HEK293 (cell line): ENCODE measurements around the gene TCF7L2.

Experiments
- CTCF ChIA-PET: fragments of 350-600 bp; formaldehyde crosslinking; extraction: SDS; loops from one replicate; lab custom pipeline; 2021; ENCODE audit warnings: antibody characterized with exemption; lab: Yijun Ruan, JAX
- POLR2A ChIA-PET: fragments of 300-600 bp; formaldehyde crosslinking; extraction: SDS; loops from one replicate; lab custom pipeline; 2020; ENCODE audit warnings: antibody characterized with exemption, inconsistent platforms; lab: Yijun Ruan, JAX
- H3K27ac ChIP-seq: fragments of 200-500 bp; sonication (Bioruptor generic); 2 replicates; pipeline ENCODE4 v1.5.1; 2014; ENCODE audit warnings: low read depth, low read length, control low read depth, inconsistent platforms; ENCODE audit errors: extremely low read depth
- H3K36me3 ChIP-seq, 2 experiments: fragments of 200-500 bp in 1 of 2; sonication (Bioruptor generic) in 1 of 2; 1 replicate in 1 of 2; 2 replicates in 1 of 2; pipeline ENCODE4 v1.5.1; 2014 to 2017; ENCODE audit warnings: inconsistent platforms in 2 of 2, low read length in 2 of 2; ENCODE audit not compliant: control insufficient read depth in 2 of 2, insufficient read depth in 1 of 2
- H3K4me1 ChIP-seq: fragments of 200-500 bp; sonication (Bioruptor generic); 2 replicates; pipeline ENCODE4 v1.5.1; 2014; ENCODE audit warnings: mild to moderate bottlenecking, low read length, inconsistent platforms; ENCODE audit not compliant: control insufficient read depth, insufficient read depth
- H3K4me3 ChIP-seq: 2 replicates; pipeline ENCODE4 v1.5.1; 2011; ENCODE audit warnings: low read depth, mild to moderate bottlenecking, control low read depth, low read length, moderate library complexity
- H3K9me3 ChIP-seq: fragments of 200-500 bp; sonication (Bioruptor generic); 2 replicates; pipeline ENCODE4 v1.5.1; 2014; ENCODE audit warnings: low read depth, low read length, inconsistent platforms; ENCODE audit not compliant: control insufficient read depth, insufficient read depth
- GFI1B ChIP-seq: fragments of 450-650 bp; formaldehyde crosslinking; IDR thresholded peaks from 2 replicates; pipeline ENCODE4 v1.5.1; 2016; ENCODE audit warnings: missing biosample characterization, missing genetic modification characterization
- GLIS1 ChIP-seq: fragments of 450-650 bp; formaldehyde crosslinking; IDR thresholded peaks from 2 replicates; pipeline ENCODE4 v1.5.1; 2016; ENCODE audit warnings: missing biosample characterization, missing genetic modification characterization
- IKZF3 ChIP-seq: fragments of 450-650 bp; IDR thresholded peaks from 2 replicates; pipeline ENCODE4 v1.5.0; 2018; ENCODE audit warnings: missing biosample characterization, mild to moderate bottlenecking, missing genetic modification characterization, moderate library complexity
- KLF16 ChIP-seq: fragments of 450-650 bp; formaldehyde crosslinking; IDR thresholded peaks from 2 replicates; pipeline ENCODE4 v1.5.1; 2017; ENCODE audit warnings: missing biosample characterization, missing genetic modification characterization
- SALL2 ChIP-seq: fragments of 450-650 bp; formaldehyde crosslinking; IDR thresholded peaks from 2 replicates; pipeline ENCODE4 v1.5.0; 2017; ENCODE audit warnings: missing biosample characterization, mild to moderate bottlenecking, missing genetic modification characterization, borderline replicate concordance
- SCRT1 ChIP-seq: fragments of 450-650 bp; formaldehyde crosslinking; IDR thresholded peaks from 2 replicates; pipeline ENCODE4 v1.5.1; 2016; ENCODE audit warnings: missing biosample characterization, missing genetic modification characterization, borderline replicate concordance
- YY1 ChIP-seq: fragments of 450-650 bp; formaldehyde crosslinking; IDR thresholded peaks from 2 replicates; pipeline ENCODE4 v1.5.1; 2018; ENCODE audit warnings: missing biosample characterization, missing genetic modification characterization
- ZBTB17 ChIP-seq: fragments of 450-650 bp; formaldehyde crosslinking; IDR thresholded peaks from 2 replicates; pipeline ENCODE4 v1.5.1; 2016; ENCODE audit warnings: missing biosample characterization, missing genetic modification characterization
- ZBTB21 ChIP-seq: fragments of 450-650 bp; formaldehyde crosslinking; IDR thresholded peaks from 2 replicates; pipeline ENCODE4 v1.5.1; 2017; ENCODE audit warnings: missing biosample characterization, missing genetic modification characterization
- ZBTB48 ChIP-seq: fragments of 450-650 bp; formaldehyde crosslinking; IDR thresholded peaks from 2 replicates; pipeline ENCODE4 v1.5.1; 2016; ENCODE audit warnings: missing biosample characterization, missing genetic modification characterization
- ZNF169 ChIP-seq: fragments of 450-650 bp; formaldehyde crosslinking; IDR thresholded peaks from 2 replicates; pipeline ENCODE4 v1.5.1; 2016; ENCODE audit warnings: missing biosample characterization, missing genetic modification characterization
- ZNF2 ChIP-seq: fragments of 450-650 bp; formaldehyde crosslinking; IDR thresholded peaks from 2 replicates; pipeline ENCODE4 v1.5.1; 2016; ENCODE audit warnings: missing biosample characterization, missing genetic modification characterization
- ZNF248 ChIP-seq: fragments of 450-650 bp; formaldehyde crosslinking; IDR thresholded peaks from 2 replicates; pipeline ENCODE4 v1.5.1; 2017; ENCODE audit warnings: missing biosample characterization, missing genetic modification characterization
- ZNF341 ChIP-seq: fragments of 450-650 bp; formaldehyde crosslinking; IDR thresholded peaks from 2 replicates; pipeline ENCODE4; 2016; ENCODE audit warnings: low read depth, missing biosample characterization, missing genetic modification characterization
- ZNF561 ChIP-seq: fragments of 450-650 bp; IDR thresholded peaks from 2 replicates; pipeline ENCODE4 v1.5.1; 2018; ENCODE audit warnings: missing biosample characterization, missing genetic modification characterization, borderline replicate concordance
- ZNF629 ChIP-seq: fragments of 450-650 bp; formaldehyde crosslinking; IDR thresholded peaks from 2 replicates; pipeline ENCODE4 v1.5.1; 2017; ENCODE audit warnings: missing biosample characterization, missing genetic modification characterization
- ZNF701 ChIP-seq: fragments of 450-650 bp; formaldehyde crosslinking; IDR thresholded peaks from 2 replicates; pipeline ENCODE4 v1.5.1; 2016; ENCODE audit warnings: missing biosample characterization, missing genetic modification characterization
- ZXDB ChIP-seq: fragments of 450-650 bp; formaldehyde crosslinking; IDR thresholded peaks from 2 replicates; pipeline ENCODE4 v1.5.1; 2016; ENCODE audit warnings: missing biosample characterization, missing genetic modification characterization
- TF ChIP-seq, protein P1 (sequence below): fragments of 450-650 bp; formaldehyde crosslinking; IDR thresholded peaks from 2 replicates; pipeline ENCODE4 v1.5.1; 2016; ENCODE audit warnings: missing biosample characterization, missing genetic modification characterization
- TF ChIP-seq, protein P2 (sequence below): fragments of 450-650 bp; formaldehyde crosslinking; IDR thresholded peaks from 2 replicates; pipeline ENCODE4 v1.5.1; 2016; ENCODE audit warnings: missing biosample characterization, missing genetic modification characterization
- TF ChIP-seq, protein P3 (sequence below): fragments of 450-650 bp; formaldehyde crosslinking; IDR thresholded peaks from 2 replicates; pipeline ENCODE4 v1.5.1; 2016; ENCODE audit warnings: missing biosample characterization, missing genetic modification characterization
- TF ChIP-seq, protein P4 (sequence below): fragments of 450-650 bp; formaldehyde crosslinking; IDR thresholded peaks from 2 replicates; pipeline ENCODE4 v1.5.1; 2016; ENCODE audit warnings: missing biosample characterization, missing genetic modification characterization

Gene TCF7L2

DNA sequence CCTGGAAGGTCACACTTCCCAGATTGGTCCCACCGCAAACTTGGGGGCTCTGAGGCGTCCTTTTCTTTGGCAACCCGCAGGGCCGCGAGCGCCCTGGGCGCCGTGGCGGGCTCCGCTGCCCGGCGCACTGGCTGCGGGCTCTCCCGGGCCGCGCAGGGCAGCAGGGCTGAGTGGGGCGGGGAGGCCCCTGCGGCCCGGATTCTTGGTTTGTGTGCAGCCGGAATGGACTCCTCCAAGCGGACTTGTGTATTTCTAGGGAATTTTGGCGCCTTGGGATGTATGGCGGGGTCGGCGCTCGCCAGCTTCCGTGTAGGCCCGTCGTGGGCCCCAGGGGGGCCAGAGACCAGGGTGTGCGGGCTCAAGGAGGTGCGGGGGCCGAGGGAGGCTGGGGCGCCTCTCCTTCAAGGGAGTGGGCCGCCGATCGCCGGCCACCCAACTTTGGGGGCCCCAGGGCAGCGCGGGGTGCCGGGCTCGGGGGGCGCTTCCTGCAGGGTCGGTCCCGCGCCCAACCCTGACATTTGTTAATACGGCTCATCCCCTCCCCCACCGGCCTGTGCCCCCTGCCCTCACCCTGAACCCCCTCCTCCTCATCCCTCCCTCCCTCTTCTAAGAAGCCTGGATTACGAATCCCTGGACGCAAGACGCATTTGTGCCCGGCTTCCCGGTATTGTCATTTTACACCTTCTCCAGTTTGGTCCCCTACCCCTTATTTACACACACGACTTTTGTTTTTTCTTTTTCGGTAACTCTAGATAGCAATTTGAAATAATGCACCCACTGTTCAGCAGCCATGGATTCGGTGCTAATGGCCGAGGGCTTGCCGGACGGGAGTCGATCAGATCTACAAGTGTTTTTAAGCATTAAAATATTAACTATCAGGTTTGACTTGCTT lies 2.5 kb downstream of the TCF7L2 start (continued):
- TF ChIP-seq, protein P1, sequence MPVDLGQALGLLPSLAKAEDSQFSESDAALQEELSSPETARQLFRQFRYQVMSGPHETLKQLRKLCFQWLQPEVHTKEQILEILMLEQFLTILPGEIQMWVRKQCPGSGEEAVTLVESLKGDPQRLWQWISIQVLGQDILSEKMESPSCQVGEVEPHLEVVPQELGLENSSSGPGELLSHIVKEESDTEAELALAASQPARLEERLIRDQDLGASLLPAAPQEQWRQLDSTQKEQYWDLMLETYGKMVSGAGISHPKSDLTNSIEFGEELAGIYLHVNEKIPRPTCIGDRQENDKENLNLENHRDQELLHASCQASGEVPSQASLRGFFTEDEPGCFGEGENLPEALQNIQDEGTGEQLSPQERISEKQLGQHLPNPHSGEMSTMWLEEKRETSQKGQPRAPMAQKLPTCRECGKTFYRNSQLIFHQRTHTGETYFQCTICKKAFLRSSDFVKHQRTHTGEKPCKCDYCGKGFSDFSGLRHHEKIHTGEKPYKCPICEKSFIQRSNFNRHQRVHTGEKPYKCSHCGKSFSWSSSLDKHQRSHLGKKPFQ (tag by site-specific recombination), result no peak
- TF ChIP-seq GLIS1 (tag by site-specific recombination), result no peak; the same call in 1 of the 2 replicates
- no peak for TF ChIP-seq ZBTB21
- TF ChIP-seq, protein P2, sequence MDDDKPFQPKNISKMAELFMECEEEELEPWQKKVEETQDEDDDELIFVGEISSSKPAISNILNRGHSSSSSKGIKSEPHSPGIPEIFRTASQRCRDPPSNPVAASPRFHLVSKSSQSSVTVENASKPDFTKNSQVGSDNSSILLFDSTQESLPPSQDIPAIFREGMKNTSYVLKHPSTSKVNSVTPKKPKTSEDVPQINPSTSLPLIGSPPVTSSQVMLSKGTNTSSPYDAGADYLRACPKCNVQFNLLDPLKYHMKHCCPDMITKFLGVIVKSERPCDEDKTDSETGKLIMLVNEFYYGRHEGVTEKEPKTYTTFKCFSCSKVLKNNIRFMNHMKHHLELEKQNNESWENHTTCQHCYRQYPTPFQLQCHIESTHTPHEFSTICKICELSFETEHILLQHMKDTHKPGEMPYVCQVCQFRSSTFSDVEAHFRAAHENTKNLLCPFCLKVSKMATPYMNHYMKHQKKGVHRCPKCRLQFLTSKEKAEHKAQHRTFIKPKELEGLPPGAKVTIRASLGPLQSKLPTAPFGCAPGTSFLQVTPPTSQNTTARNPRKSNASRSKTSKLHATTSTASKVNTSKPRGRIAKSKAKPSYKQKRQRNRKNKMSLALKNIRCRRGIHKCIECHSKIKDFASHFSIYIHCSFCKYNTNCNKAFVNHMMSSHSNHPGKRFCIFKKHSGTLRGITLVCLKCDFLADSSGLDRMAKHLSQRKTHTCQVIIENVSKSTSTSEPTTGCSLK (tag by site-specific recombination), result no peak
- peak; percentile 19; the same call in 1 of the 2 replicates for TF ChIP-seq ZBTB48
- TF ChIP-seq, protein P3, sequence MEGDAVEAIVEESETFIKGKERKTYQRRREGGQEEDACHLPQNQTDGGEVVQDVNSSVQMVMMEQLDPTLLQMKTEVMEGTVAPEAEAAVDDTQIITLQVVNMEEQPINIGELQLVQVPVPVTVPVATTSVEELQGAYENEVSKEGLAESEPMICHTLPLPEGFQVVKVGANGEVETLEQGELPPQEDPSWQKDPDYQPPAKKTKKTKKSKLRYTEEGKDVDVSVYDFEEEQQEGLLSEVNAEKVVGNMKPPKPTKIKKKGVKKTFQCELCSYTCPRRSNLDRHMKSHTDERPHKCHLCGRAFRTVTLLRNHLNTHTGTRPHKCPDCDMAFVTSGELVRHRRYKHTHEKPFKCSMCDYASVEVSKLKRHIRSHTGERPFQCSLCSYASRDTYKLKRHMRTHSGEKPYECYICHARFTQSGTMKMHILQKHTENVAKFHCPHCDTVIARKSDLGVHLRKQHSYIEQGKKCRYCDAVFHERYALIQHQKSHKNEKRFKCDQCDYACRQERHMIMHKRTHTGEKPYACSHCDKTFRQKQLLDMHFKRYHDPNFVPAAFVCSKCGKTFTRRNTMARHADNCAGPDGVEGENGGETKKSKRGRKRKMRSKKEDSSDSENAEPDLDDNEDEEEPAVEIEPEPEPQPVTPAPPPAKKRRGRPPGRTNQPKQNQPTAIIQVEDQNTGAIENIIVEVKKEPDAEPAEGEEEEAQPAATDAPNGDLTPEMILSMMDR, result 0 out of 2 replicates have a peak, but pooled peaks have one; percentile 16
- no peak for TF ChIP-seq ZNF248 (tag by site-specific recombination)
- TF ChIP-seq, protein P4, sequence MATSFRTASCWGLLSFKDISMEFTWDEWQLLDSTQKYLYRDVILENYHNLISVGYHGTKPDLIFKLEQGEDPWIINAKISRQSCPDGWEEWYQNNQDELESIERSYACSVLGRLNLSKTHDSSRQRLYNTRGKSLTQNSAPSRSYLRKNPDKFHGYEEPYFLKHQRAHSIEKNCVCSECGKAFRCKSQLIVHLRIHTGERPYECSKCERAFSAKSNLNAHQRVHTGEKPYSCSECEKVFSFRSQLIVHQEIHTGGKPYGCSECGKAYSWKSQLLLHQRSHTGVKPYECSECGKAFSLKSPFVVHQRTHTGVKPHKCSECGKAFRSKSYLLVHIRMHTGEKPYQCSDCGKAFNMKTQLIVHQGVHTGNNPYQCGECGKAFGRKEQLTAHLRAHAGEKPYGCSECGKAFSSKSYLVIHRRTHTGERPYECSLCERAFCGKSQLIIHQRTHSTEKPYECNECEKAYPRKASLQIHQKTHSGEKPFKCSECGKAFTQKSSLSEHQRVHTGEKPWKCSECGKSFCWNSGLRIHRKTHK (tag by site-specific recombination), result no peak

DNA sequence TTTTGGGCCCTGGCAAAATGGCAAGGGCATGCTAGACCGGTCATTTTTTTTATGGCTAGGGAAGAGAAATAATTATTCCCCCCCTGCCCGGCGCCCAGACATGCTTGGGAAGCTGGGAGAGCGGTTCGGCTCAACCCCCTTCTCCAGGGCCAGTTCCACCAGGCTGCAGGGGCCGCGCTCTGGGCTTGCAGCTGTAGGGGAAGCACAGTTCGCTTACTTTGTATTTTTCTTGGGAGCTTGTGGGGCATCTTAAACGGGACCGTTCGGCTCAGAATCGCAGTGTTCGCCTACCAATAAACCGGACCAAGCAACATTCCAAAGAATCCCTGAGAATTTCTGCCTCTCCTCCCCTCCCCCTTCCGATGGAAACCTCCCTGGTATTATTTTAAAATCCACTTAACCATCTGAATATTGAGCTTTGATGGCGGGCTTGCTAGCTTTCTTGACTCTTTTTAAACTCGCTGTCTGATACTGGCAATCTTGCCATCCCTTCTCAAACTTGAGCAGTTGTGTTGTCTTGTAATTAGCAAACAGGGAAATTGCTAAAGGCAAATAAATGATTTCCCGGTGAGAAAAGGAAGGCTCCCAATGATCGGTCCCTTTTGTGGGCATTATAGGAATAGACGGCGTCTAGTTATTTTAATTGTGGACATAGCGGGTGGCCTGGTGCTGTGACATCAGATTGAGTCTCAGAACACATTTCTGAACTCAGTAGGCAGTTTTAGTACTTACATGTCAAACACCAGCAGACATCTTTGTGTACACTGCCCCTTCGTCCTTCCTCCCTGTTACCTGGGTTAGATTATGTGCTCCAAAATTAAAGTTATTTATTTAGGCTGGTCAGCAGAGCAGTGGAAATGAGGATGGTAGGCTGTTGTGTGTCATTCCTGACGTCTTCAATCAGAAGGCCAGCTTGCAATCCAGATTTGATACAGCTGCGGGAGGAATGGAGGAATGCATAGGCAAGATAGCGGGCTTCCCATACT lies 3.4 kb downstream of the TCF7L2 start:
- H3K4me3 ChIP-seq, result peak overlapping the region; percentile 69
- H3K4me1 ChIP-seq, result peaks cover 35% of the 10 kb centered on the region
- POLR2A ChIA-PET, result interaction anchor here (0.5 to 0.7 kb wide), 3 partner anchors 24 to 256 kb away, joined by 3 to 4 read pairs (median 3); no protein-coding TSS in a partner anchor
- H3K9me3 ChIP-seq, result no peaks in the 10 kb centered on the region
- CTCF ChIA-PET, result interaction anchor here (0.6 to 1.2 kb wide), 4 partner anchors 107 to 481 kb away, joined by 3 to 4 read pairs (median 4); no protein-coding TSS in a partner anchor
- H3K27ac ChIP-seq, result peak overlapping the region; percentile 100
- H3K36me3 ChIP-seq, result no peaks in the 10 kb centered on the region
- peak; percentile 62 for TF ChIP-seq ZNF629 (tag by site-specific recombination)
- peak; percentile 47; the same call in 1 of the 2 replicates for TF ChIP-seq IKZF3 (tag by site-specific recombination)
- TF ChIP-seq SCRT1 (tag by site-specific recombination), result 0 out of 2 replicates have a peak, but pooled peaks have one; percentile 2
- TF ChIP-seq GLIS1 (tag by site-specific recombination), result peak; percentile 37; the same call in 1 of the 2 replicates
- no peak for TF ChIP-seq KLF16 (tag by site-specific recombination)
- no peak for TF ChIP-seq ZNF701
- TF ChIP-seq ZBTB17 (tag by site-specific recombination), result peak; percentile 63; the same call in 1 of the 2 replicates
- TF ChIP-seq ZNF169 (tag by site-specific recombination), result no peak
- 0 out of 2 replicates have a peak, but pooled peaks have one; percentile 12 for TF ChIP-seq YY1 (tag by site-specific recombination)
- TF ChIP-seq ZNF341, result 0 out of 2 replicates have a peak, but pooled peaks have one; percentile 8
- TF ChIP-seq ZNF561 (tag by site-specific recombination), result 0 out of 2 replicates have a peak, but pooled peaks have one; percentile 21
- no peak for TF ChIP-seq SALL2
- TF ChIP-seq ZXDB (tag by site-specific recombination), result peak; percentile 56
- TF ChIP-seq ZNF2 (tag by site-specific recombination), result 0 out of 2 replicates have a peak, but pooled peaks have one; percentile 36
- TF ChIP-seq GFI1B (tag by site-specific recombination), result 0 out of 2 replicates have a peak, but pooled peaks have one; percentile 38
